HG03097 (cell line): Measurements from ENCODE around the gene FADD.
"Not testable (repeated sequence)": the region's sequence is repeated elsewhere in the genome, so short reads cannot be mapped to it uniquely, and the experiment has no call there.

Experiments used
- ATAC-seq: cut with Tn5 transposase; IDR thresholded peaks from one replicate; pipeline ENCODE4 v1.9.1; 2021; ENCODE audit not compliant: unreplicated experiment, low FRiP score

The FADD gene

DNA sequence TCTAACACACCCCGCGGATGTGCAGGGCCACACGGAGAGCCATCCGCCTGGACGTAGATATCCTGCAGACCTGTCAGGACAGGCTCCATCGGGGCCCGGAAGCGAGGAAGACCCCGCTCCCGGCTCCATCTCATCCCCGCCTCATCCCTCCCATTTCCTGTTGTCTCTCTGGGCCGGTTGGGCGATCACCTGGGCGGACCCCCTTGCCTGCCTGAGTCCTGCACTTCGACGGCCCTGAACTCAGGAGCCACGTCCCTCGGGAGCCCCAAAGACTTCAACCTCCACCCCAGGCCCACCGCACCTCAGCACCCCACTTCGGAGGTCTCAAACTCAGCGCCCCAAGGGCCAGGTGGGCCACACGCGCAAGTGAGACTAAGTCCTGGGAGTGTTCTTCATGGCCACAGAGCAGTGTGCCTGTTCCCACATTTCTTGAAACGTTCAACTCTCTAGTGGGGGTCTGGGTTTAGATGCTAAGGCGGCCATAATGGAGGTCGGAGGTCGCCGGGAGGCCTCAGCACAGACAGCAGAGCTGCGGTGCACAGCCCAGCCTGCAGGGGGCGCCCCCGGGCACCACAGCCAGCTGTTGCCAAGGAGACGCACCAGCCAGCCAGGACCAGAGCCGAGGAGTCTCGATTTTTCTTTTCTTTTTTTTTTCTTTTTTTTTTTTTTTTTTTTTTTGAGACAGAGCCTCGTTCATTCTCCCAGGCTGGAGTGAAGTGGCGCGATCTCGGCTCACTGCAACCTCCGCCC is 26.0 kb upstream of the FADD start:
- ATAC-seq = no peak

DNA sequence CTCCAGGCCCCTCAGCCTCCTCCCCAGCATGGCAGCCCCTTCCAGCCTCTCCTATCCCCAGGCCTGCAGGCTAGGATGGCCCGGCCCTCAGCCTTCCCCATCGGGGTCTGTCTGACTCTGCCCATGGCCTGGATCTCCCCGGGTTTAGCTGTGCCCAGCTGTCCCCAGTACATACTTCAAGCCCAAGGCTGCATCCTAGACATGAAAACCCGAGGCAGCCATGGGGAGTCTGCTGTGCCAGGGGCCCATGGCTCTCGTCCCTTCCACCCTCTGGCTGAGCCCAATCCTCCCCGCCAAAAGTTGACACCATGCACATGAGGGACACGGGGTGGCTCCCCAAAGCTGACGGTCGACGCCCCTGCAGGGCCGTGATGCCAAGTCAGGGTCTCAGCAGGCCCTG is 22.2 kb upstream of the FADD start:
- ATAC-seq = no peak

DNA sequence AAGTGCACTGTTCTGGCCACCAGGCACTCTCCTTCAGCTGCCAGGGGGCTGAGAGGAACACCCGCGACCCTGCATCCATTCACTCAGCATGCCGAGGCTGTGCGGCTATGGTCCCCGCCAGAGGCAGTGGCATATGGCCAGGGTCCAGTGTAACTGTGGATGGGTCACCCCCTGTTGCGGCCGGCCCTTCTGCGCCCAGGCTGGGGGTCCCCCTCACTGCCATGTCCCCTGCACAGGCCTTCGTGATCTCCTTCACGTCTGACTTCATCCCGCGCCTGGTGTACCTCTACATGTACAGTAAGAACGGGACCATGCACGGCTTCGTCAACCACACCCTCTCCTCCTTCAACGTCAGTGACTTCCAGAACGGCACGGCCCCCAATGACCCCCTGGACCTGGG is 20.8 kb upstream of the FADD start:
- no peak for ATAC-seq

DNA sequence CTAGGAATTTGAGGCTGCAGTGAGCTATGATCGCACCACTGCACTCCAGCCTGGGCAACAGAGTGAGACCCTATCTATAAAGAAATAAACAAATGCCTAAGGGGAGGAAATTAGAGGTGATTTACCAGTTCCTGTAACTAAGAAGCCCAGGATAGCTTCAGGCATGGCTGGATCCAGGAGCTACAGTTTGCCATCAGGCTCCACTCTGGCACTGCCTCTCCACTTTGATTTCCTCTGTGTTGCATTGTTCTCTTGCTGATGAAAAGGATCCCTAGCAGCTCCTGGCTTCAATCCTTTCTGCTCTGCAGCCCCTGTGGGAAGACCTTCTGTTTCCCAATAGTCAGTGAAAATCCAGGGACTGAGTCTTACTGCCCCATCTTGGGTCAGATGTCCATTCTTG is 20.1 kb upstream of the FADD start:
- ATAC-seq = no peak

DNA sequence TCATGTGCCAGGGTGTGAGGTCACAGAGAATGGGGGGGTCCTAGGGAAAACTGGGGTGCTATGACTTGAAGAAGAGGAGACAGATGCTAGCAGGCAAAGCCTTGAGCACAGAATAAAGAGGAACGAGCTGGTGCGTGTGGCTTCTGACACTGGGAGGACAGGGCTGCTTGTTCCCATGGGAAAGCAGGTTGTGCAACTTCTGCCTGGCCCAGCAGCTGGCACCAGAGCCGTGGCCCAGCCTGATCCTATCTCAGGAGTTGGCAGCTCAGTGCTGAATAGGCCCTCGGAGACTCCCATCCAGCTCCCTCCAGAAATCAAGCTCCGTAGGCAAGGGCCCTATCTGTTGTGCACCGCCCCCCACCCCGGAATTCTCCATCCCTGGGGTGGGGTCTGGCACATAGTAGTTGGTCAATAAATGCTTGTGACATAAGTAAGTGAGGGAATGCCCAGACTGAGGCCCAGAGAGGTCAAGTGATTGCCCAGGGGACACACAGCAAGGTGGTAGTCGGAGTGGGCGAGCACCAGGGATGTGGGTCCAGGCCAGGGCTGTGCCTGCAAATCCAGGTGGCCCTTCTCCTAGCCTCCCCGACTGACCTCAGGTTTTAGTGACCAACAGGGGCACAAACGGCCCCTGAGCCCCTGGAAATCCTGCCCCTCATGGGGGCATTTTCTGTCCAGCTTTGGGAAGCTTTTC is 19.5 kb upstream of the FADD start:
- no peak for ATAC-seq

DNA sequence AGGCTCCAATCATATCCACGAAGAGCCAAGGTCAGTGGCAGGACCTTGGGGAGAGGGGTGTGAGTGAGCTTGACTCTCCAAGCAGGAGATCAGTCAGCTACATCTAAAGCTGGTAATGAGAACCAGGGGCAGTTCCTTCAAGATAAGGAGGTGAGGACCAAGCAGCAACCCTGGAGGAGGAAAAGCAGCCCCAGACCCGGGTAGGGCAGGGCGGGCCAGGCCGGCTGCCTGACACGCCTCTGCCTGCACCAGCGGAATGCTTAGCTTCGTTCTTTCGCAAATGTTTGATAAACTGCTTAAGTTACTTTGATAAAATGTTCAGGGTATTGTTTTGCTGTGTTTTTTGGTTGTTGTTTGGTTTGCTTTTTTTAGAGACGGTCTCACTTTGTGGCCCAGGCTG is 18.7 kb upstream of the FADD start:
- ATAC-seq = no peak

DNA sequence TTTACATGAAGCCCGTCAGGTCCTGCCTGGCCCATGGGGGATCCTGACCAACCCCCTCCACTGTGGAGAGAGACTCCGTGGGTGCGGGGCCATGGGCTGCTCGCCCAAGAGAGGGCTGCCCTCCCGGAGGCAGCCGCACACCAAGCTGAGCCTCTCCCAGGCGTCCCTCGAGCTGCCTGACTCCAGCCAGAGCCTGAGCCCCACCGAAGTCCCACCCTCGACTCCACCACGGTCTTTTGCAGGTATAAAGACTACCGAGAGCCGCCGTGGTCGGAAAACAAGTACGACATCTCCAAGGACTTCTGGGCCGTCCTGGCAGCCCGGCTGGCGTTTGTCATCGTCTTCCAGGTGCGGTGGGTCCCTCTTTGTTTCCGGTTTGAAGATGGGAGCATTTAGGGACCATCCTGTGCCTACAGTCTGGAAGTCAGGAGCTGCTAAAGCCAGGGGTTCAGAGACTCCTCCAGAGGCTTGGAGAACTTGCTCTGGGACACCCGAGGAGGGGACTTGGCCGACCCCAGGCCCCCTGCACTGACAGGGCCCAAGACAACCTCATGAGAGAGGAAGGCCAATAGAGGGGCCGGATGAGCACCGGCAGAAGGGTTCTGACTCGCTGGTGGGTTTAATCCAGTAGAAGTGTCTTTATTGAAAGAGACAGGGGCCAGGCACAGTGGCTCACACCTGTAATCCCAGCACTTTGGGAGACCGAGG is 17.6 kb upstream of the FADD start:
- ATAC-seq = no peak

DNA sequence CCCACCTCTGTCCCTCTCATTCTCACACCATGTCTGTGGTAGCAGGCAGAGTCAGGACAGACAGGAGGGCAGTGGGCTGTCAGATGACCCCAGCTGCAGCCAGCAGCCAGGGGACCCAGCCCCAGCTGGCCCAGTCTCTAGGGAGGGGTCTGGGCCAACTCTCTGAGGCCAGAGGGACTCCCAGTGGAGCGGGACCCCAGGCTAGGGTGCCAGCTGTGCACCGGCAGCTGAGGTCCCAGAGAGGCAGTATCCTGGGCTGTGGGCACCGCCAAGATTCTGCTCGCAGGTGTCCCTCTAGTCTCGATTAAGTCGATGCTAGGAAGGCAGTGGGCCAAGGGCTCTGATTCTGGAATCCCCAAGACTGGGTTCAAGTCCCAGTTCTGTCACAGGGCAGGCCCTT is 16.7 kb upstream of the FADD start:
- no peak for ATAC-seq

DNA sequence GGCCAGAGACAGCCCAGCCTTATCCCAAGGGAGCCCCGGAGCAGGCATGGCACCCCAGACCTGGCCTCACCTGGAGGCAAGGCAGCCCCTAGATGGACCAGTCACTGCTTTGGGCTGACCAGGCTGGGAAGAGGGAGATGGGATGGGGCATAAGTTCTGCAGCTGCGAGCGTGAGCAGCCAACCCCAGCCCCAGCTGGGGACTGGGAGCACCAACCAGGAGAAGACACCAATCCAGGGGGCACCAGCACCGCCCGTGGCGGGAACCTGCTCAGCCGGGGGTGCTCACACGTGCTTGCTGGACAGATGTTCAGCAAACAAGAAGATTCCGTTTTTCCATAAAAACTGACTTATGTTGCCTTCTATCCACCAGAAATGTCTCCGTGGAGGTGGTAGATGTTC is 16.2 kb upstream of the FADD start:
- no peak for ATAC-seq

DNA sequence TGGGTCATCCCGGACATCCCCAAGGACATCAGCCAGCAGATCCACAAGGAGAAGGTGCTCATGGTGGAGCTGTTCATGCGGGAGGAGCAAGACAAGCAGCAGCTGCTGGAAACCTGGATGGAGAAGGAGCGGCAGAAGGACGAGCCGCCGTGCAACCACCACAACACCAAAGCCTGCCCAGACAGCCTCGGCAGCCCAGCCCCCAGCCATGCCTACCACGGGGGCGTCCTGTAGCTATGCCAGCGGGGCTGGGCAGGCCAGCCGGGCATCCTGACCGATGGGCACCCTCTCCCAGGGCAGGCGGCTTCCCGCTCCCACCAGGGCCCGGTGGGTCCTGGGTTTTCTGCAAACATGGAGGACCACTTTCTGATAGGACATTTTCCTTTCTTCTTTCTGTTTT is 15.3 kb upstream of the FADD start:
- ATAC-seq = no peak

DNA sequence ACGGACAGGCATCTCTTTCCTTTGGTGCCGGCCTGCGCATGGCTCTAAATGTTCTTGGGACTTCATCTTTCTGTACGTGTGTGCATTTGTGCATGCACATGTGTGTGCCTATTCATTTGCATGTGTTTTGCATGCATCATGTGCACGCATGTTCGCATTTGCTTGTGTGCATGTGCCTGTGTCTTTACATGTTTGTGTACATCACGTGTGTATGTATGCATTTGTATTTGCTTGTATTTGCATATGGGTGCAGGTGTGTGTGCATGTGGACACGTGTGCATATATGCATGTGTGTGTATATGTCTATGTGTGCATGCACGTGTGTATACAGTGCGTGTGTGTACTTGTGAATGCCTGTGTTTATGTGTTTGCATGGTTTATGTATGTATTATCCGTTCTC is 13.5 kb upstream of the FADD start:
- ATAC-seq = no peak

DNA sequence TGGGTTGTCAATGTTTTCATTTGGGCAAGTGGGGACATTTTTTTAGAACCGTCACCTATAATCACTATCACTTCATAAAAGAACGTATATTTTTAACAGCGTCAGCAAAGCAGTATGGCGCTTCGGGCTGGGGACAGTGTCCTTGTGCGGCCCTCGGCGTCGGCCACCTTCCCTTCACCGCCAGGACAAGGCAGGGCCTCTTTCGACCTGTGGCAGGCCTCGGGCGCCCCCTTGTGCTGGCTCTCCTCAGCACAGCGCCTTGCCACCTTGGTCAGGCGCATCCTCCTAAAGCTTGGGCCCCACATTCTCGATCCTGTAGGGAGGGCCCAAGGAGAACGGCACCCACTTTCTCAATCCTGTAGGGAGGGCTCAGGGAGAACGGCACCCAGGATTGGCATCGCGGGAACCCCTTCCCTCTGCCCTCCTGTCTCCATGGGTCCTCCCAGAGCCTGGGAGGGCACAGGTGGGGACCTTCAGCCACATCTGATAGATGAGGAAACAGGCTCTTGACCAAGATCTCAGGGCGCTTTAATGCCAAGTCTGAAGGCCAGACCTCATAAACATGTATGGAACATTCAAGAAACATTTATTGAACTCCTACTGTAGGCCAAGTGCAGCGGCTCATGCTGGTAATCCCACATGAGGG is 11.5 kb upstream of the FADD start:
- no peak for ATAC-seq

DNA sequence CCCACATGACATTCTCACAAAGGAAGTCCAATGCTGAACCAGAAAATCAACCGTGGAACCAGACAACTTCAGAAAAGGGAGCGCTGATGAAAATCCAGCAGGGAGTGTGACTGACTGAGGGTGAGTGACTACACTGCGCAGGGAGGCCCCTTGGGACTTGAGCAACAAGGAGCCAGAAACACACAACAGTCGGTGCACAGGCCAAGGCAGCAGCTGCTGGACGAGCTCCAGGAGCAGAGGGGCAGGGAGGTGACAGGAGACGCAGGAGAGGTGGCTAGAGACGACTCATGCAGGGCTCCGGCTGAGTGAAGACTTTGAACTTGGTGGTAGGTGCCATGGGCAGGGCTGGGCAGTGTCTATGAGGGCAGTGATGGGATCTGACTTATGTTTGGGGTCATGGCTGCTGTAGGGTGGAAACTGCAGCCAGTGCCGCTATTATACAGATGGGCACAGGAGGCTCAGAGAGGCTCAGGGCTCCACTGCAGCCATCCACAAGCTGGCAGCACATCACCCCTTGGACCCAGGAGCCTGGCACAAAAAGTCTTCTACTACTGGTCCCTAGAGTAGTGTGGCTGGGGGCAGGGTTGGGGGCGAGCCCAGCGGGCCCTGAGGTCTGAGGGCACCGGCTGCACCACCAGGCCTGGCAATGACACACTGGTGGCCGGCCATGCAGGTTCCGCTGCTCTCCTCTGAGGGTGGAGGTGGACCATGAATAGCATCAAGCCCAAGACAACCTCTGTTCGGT is 10.3 kb upstream of the FADD start:
- ATAC-seq = no peak

DNA sequence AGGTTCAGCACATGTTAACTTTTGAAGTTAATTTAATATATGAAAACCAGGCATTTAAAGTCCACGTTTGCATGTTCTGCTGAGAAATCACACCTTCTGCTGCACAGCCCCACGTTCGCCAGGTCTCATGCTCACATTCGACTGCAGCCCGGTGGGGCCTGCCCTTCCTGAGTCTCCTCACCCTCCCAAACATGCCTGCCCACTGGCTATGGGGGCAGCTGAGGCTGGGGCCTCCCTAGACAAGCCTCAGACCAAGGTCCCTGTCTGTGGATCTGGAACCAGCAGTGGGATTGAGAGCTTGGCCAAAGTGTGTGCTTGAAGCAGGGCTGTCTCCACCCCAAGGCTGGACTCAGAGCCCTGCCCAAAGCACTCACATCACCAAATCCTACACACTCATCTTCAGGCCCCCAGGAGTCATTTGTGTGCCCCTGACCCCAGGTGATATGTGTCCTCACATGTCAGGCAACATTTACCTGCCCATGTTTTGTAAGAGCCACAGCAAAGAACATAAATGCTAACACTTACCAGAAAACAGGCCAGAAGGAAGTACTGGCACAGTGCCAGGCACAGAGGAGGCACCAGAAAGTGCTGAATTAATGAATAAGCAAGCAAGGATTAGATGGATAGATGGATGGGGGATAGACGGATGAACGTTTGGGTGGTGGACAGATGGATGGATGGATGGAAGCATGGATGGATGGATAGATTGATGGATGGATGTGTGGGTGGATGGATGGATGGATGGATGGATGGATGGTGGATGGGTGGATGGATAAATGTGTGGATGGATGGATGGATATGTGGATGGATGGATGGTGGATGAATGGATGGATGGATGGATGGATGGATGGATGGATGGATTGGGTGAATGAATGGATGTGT is 9.4 kb upstream of the FADD start:
- no peak for ATAC-seq

DNA sequence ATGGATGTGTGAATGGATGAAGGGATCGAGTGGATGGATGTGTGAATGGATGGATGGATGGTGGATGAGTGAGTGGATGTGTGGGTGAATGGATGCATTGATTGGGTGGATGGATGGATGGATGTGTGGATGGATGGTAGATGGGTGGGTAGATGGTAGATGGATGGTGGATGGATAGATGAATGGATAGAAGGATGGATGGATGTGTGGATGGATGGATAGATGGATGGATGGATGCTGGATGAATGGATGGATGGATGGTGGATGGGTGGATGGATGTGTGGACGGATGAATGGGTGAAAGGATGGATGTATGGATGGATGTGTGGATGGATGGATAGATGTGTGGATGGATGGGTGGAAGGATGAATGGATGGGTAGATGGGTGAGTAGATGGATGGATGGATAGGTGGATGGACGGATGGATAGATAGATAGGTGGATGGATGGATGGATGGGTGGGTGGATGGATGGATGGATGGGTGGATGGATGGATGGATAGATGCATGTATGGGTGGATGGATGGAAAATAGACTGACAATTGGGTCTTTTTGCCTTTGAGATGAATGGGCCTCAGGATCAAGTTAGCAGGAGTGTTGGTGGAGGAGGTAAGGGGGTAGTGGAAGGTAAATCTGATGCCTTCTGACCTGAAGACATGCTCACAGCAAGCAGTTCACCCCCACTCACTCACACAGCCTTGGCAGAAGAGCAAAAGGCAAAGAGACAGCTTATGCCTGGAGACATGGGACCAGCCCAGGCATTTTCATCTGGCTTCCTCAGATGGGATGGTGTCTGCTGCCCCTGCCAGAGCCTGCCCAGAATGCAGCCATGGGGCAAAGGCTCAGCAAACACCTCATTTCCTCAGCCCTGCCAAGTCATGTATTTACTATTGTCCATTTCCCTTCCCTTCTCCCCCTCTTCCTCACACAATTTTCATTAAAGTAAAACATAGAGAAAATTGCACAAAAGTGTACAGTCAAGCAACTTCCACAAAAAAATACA is 8.0 kb upstream of the FADD start:
- no peak for ATAC-seq

DNA sequence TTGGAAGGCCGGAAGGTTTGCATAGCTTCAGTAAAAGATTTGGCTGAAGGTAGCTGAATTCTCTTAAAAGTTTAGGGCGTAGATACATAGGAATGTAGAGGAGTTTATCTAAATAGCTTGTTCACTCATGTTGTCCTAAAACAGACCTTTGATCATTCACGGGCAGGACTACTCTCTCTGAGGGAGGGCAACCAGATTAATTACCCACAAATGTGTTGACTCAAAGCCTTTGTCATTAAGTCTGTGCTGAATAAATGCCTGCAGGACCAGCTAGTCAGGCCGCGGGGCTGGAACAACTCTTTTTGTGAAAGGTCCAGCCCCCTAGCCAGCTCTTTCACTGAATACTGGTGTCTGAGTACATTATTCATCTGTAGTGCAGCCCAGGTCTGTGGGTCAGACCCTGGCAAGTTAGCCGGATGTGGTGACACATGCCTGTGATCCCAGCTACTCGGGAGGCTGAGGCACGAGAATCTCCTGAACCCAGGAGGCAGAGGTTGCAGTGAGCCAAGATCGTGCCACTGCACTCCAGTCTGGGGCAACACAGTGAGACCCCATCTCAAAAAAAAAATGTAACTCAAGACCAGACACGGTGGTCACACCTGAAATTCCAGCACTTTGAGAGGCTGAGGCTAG is 2.8 kb upstream of the FADD start:
- ATAC-seq = no peak

DNA sequence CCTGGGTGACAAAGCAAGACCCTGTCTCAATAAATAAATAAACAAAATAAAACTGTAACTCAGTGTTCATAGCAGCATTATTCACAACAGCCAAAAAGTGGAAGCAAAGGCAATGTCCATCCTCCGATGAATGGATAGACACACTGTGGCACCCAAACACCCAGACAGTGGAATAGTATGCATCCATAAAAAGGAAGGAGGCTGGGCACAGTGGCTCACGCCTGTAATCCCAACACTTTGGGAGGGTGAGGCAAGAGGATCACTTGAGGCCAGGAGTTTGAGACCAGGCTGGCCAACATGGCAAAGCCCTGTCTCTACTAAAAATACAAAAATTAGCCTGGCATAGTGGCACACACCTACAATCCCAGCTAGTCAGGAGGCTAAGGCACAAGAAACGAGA is 2.0 kb upstream of the FADD start:
- ATAC-seq = not testable (repeated sequence)
